ENCODE data around the gene CES1.
"Not testable (repeated sequence)": the region's sequence is repeated elsewhere in the genome, so short reads cannot be mapped to it uniquely, and the experiment has no call there.

Gene CES1

GRCh38 chr16:55830658-55831294 is 2.1 kb downstream of the CES1 start:
- no peak for DNase-seq (ENCODE audit: low read depth in 2 of 2)

- DNase-seq (ENCODE audit: low read depth in 2 of 2) = not testable (repeated sequence)
Measured at GRCh38 chr16:55829232-55829631, 3.7 kb downstream of the CES1 start.

GRCh38 chr16:55828680-55829079 is 4.2 kb downstream of the CES1 start:
- DNase-seq (ENCODE audit: low read depth in 2 of 2) = no peak

- no peak for DNase-seq (ENCODE audit: low read depth in 2 of 2)
Measured at GRCh38 chr16:55825115-55825728, 7.7 kb downstream of the CES1 start.

- DNase-seq (ENCODE audit: low read depth in 2 of 2) = no peak
Measured at GRCh38 chr16:55824473-55825000, 8.4 kb downstream of the CES1 start.

- DNase-seq (ENCODE audit: low read depth in 2 of 2) = no peak
Measured at GRCh38 chr16:55822280-55822810, 10.6 kb downstream of the CES1 start.

- DNase-seq (ENCODE audit: low read depth in 2 of 2) = no peak
Measured at GRCh38 chr16:55821210-55821609, 11.7 kb downstream of the CES1 start.

- DNase-seq (ENCODE audit: low read depth in 2 of 2) = no peak
Measured at GRCh38 chr16:55820615-55821014, 12.3 kb downstream of the CES1 start.

GRCh38 chr16:55817236-55817912 is 15.5 kb downstream of the CES1 start:
- DNase-seq (ENCODE audit: low read depth in 2 of 2) = no peak

- DNase-seq (ENCODE audit: low read depth in 2 of 2) = not testable (repeated sequence)
Measured at GRCh38 chr16:55816222-55816621, 16.7 kb downstream of the CES1 start.

GRCh38 chr16:55815320-55815719 is 17.6 kb downstream of the CES1 start:
- DNase-seq (ENCODE audit: low read depth in 2 of 2) = no peak

- not testable (repeated sequence) for DNase-seq (ENCODE audit: low read depth in 2 of 2)
Measured at GRCh38 chr16:55814174-55814573, 18.7 kb downstream of the CES1 start.

GRCh38 chr16:55813730-55814129 is 19.2 kb downstream of the CES1 start:
- not testable (repeated sequence) for DNase-seq (ENCODE audit: low read depth in 2 of 2)

- no peak for DNase-seq (ENCODE audit: low read depth in 2 of 2)
Measured at GRCh38 chr16:55812951-55813350, 19.9 kb downstream of the CES1 start.

- DNase-seq (ENCODE audit: low read depth in 2 of 2) = no peak
Measured at GRCh38 chr16:55811811-55812210, 21.1 kb downstream of the CES1 start.

GRCh38 chr16:55810451-55810961 is 22.4 kb downstream of the CES1 start:
- DNase-seq (ENCODE audit: low read depth in 2 of 2) = no peak

- DNase-seq (ENCODE audit: low read depth in 2 of 2) = no peak
Measured at GRCh38 chr16:55809851-55810250, 23.0 kb downstream of the CES1 start.

GRCh38 chr16:55809386-55809785 is 23.5 kb downstream of the CES1 start:
- no peak for DNase-seq (ENCODE audit: low read depth in 2 of 2)

- DNase-seq (ENCODE audit: low read depth in 2 of 2) = not testable (repeated sequence)
Measured at GRCh38 chr16:55808286-55808685, 24.6 kb downstream of the CES1 start.

GRCh38 chr16:55805104-55805503 is 27.8 kb downstream of the CES1 start:
- DNase-seq (ENCODE audit: low read depth in 2 of 2) = not testable (repeated sequence)

GRCh38 chr16:55803681-55804080 is 29.2 kb downstream of the CES1 start:
- not testable (repeated sequence) for DNase-seq (ENCODE audit: low read depth in 2 of 2)

- DNase-seq (ENCODE audit: low read depth in 2 of 2) = not testable (repeated sequence)
Measured at GRCh38 chr16:55792934-55793374, 39.9 kb downstream of the CES1 start.
